HG03432 (cell line): ENCODE measurements around the gene MT1E.
"Not testable (repeated sequence)": the region's sequence is repeated elsewhere in the genome, so short reads cannot be mapped to it uniquely, and the experiment has no call there.

Experiments
- ATAC-seq: cut with Tn5 transposase; IDR thresholded peaks from one replicate; pipeline ENCODE4 v1.9.1; 2021; ENCODE audit warnings: mild to moderate bottlenecking, moderate library complexity; ENCODE audit not compliant: unreplicated experiment

MT1E gene

DNA sequence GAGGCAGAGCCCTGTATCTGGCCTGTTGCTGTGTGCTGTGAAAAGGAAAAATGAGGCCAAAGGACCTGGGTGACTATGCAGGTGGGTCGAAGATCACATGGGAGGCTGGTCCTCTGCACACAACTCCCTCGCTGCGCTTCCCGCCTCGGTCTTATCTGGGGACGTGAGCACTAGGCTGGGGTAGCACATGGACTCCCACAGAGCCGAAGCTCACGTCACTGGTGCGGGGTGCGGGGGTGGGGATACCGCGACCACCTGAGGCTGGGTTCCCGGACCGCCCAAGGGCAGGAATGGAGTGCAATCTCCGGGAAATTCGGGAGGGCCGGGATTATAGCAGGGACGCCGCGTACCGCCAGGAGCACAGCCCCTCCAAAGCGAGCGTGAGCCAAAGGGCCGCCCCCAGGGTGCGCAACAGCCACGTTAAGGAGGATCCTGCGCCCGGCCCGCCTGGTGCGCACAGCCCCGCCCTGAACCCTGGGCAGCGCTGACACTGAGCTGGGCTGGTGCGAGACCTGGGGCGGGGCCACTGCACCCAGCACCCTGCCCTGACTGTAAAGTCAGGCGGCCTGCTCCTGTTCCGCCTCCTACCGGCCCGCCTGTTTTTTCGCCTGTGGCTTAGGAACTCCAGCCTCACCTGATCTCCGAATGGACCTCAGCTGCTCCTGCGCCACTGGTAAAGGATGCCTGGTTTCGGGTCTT, 17.6 kb downstream of the MT1E start:
- peak; percentile 80 for ATAC-seq

DNA sequence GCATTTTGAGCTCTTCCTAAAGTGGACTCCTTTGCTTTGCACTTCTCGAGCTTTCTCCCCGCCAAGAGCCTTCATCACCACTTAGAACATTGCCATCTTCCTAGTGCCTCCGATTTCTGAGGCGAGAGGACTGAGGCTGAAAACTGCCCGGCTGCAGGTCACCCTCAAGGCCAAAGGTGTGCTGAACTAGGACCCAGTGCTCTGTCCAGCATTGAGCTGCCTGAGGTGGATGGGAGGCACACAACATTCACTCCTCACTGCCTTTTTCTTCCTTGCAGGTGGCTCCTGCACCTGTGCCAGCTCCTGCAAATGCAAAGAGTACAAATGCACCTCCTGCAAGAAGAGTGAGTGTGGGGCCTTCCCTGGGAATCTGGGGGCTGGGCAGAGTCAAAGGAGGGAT, 18.3 kb downstream of the MT1E start:
- ATAC-seq, result no peak

GRCh38 chr16:56645311-56645710, 19.7 kb downstream of the MT1E start:
- no peak for ATAC-seq

DNA sequence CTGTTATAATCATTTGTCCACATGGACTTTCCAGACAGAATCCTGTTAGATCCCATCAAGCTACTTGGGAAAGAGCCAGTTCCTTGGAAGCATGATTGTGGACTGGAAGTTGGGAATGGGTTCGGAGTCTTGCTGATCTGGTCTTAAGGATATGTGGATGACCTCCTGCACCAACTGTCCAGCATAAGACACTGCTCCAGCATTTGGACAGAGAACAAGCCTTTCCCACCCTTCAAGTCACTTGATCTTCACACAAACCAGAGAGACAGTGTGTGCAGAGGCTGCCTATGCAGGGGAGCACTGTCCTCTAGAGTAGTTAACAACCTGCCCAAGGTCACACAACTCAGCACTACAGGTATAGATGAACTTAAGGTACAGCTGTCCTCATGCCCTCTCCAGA, 20.3 kb downstream of the MT1E start:
- no peak for ATAC-seq

GRCh38 chr16:56647641-56648431, 22.3 kb downstream of the MT1E start:
- no peak for ATAC-seq

- no peak for ATAC-seq
Observed at GRCh38 chr16:56649271-56649670, 23.7 kb downstream of the MT1E start.

- ATAC-seq, result no peak
Observed at GRCh38 chr16:56649820-56650219, 24.2 kb downstream of the MT1E start.

- ATAC-seq, result no peak
Observed at GRCh38 chr16:56651586-56651985, 26.0 kb downstream of the MT1E start, which contains the start of gene MT1B. MT1B (plus strand) TSS chr16:56651886; CDS start chr16:56651954, 68 bp downstream.

- no peak for ATAC-seq
Observed at GRCh38 chr16:56652600-56652999, 27.0 kb downstream of the MT1E start.

GRCh38 chr16:56653218-56653617, 27.6 kb downstream of the MT1E start:
- ATAC-seq, result no peak

DNA sequence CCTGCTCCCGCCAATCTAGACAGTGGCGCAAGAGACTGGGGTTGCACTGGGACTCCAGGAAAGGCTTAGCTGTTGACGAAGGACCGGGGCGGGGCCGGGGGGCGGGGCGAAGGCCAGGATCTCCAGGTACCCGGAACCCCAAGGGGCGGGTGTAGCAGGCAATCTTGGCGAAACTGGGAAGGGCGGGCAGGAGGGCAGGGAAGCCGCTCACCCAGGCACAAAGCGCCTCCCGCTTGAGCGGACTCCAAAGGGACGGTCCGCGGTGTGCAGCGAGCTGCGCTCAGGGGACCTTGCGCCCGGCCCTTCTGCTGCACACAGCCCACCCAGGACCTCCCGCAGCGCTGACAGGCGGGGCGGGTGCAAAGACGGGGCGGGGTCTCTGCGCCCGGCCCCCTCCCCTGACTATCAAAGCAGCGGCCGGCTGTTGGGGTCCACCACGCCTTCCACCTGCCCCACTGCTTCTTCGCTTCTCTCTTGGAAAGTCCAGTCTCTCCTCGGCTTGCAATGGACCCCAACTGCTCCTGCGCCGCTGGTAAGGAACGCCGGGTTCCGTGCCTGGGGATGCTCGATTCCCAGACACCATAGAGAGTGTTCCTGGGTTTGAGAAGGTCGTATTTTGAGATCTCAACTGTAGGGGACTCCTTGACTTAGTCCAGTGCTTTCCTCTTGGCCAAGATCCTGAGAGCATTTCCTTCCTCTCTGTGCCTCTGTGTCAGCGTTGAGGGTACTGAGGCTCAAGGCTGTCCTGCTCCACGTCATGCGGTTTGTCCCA, 32.2 kb downstream of the MT1E start, which contains the start of gene MT1F:
Gene MT1F, plus strand, starts transcription at position 405 of the 772 bp plus-strand sequence. Its CDS starts 100 bp downstream, at position 505.
- peak; percentile 57 for ATAC-seq

GRCh38 chr16:56658327-56658875, 32.8 kb downstream of the MT1E start:
- no peak for ATAC-seq

DNA sequence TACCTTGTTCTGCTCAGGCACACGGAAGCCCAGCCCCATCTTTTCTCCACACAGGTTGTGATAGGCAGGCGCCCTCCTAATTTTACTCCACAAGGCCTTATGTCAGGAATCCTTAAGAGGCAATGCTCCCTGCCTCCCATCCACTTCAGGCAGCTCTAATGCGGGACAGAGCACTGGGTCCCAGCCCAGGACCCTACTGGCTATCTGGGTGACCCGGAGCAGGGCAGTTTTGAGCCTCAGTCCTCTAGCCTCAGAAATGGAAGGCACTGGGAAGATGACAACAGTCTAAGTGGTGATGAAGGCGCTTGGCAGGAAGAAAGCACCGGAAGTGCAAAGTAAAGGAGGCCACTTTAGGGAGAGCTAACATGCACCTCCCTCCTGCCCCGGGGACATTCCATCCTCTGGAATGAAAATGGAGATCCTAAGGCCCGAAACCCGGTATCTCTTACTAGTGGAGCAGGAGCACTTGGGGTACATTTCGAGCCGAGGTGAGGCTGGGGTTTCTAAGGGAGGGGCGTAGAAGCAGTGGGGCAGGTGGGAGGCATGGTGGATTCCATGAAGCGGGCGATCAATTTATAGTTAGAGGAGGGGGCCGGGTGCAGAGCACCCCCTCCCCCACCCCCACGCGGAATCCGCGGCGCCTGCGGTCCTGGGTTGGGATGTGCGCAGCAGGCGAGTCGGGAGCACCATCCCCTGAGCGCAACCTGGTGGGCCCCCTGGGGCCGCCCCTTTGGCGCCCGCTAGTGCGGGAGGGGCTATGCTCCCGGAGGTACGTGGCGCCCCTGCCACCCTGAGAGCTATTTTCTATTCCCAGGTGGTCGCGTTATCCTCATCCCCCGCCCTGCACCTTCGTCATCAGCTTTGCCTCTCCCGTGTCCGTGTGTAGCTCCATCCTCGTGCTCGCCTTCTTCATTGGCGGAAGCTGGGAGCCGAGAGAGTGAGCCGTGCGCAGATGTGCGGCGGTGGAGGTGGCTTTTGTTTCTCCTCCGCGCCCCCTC, 37.1 kb downstream of the MT1E start:
- ATAC-seq, result no peak

DNA sequence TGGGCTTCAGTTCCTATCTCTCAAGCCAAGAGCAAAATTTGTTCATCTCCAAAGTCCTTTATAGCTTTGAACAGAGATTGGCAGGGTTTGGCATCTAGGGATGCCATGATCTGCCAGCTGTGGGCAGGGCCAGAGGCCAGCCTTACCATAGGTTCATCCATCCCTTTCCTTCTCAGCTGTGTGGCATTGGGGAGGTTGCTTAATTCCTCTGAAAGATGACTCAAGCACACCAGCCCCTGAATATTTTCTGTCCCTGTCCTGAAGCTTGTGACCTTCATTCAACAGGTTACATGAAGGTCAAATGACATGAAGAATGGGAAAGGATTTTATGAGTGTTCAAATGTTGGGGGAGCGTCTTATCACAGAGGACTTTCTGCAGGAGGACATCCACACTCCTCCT, 38.9 kb downstream of the MT1E start:
- no peak for ATAC-seq

- ATAC-seq, result not testable (repeated sequence)
Observed at GRCh38 chr16:56665286-56666261, 40.0 kb downstream of the MT1E start.

DNA sequence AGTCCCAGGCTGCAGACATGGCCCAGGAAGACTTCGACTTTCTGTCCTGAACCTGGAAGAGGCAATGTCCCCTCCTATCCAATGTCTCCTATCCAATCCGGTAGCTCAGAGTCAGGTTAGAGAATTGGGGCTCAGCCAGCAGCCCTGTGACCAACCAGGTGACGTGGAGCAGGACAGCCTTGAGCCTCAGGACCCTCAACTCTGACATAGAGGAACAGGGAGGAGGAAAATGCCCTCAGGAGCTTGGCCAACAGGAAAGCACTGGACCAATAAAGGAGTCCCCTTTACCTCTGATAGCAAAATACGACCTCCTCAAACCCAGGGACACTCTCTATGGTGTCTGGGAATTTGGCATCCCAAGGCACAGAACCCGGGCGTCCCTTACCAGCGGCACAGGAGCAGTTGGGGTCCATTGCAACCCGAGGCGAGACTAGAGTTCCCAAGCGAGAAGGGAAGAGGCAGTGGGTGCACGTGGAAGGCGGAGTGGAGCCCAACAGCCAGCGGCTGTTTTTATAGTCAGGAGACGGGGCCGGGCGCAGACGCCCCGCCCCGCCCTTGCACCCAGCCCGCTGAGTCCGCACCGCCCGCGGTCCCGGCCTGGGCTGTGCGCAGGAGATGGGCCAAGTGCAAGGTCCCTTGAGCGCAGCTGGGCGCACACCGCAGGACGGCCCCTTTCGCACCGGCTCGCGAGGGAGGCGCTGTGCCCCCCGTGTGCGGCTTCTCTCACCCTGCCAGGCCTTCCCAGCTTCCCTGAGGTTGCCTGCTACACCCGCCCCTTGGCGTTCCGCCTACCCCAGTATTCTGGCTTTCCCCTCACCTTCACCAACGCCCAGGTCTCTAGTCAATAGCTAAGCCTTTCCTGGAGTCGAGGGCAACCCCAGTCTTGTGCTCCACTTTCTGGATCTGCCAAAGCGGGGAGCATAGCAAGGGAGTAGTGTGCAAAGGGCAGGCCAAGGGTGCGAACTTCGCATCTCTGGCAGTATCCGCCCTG, 42.3 kb downstream of the MT1E start, which contains the start of gene MT1G:
Gene MT1G, minus strand, starts transcription at position 485 of the 991 bp plus-strand sequence. Its CDS starts 72 bp downstream, at position 413.
- ATAC-seq, result no peak
